ENCODE results near the gene SPATA46. TPM values are rescaled to one million over a fixed set of nuclear protein-coding genes. Genes with fewer than 3 reads are reported as not detected.

SPATA46 gene
- total RNA-seq, 2 experiments from 2014 or later, result not detected

- TF ChIP-seq CTCF (conservative IDR thresholded peaks at IDR 0.05; ENCODE audit: low read length) (no peak), EZH2phosphoT487 (IDR thresholded peaks at IDR 0.05; ENCODE audit: borderline replicate concordance, low read depth, low read length) (no peak)
- BruUV-seq (replicated peaks), result no TSS peak
- Histone ChIP-seq H3K9me2 (ENCODE audit: insufficient read depth, low read length) (no peaks in the 10 kb centered on the region), H3K27ac (ENCODE audit: low read depth, low read length, poor library complexity, severe bottlenecking) (no peak overlapping the region), H3K4me2 (ENCODE audit: low read length) (no peak overlapping the region), H4K20me1 (ENCODE audit: insufficient read depth, low read length) (no peaks in the 10 kb centered on the region), H3K4me1 (ENCODE audit: insufficient read depth, low read length, poor library complexity, severe bottlenecking) (no peaks in the 10 kb centered on the region), H3K79me2 (ENCODE audit: insufficient read depth, low read depth, low read length) (no peaks in the 10 kb centered on the region), H3K36me3 (ENCODE audit: insufficient read depth, low read length) (no peaks in the 10 kb centered on the region), H2AFZ (ENCODE audit: low read length) (no peak overlapping the region), H3K9me3 (ENCODE audit: low read length) (no peaks in the 10 kb centered on the region), H3K4me3 (ENCODE audit: low read depth, low read length, poor library complexity, severe bottlenecking) (no peak overlapping the region)
- ChIA-PET POLR2A (interaction anchor here (0.9 kb wide), 1 partner anchor 21 kb away, joined by 4 read pairs; no protein-coding TSS in a partner anchor), CTCF (ENCODE audit: unreplicated experiment) (no interaction called here)
- no peak for DNase-seq (ENCODE audit: low spot score)
- intact Hi-C loops (cut with micrococcal nuclease; ENCODE audit: unreplicated experiment), result no loop called here
Observed at GRCh38 chr1:162367772-162368171, 8.9 kb downstream of the SPATA46 start.

- POLR2A ChIA-PET, result no interaction called here
- intact Hi-C loops (cut with micrococcal nuclease; ENCODE audit: unreplicated experiment), result no loop called here
Observed at GRCh38 chr1:162367073-162367472, 9.6 kb downstream of the SPATA46 start.

GRCh38 chr1:162366671-162367070 lies 10.0 kb downstream of the SPATA46 start:
- H3K9me2 ChIP-seq (ENCODE audit: insufficient read depth, low read length), result no peaks in the 10 kb centered on the region
- no peak overlapping the region for H3K4me2 ChIP-seq (ENCODE audit: low read length)
- CTCF ChIA-PET (ENCODE audit: unreplicated experiment), result no interaction called here
- no peak overlapping the region for H2AFZ ChIP-seq (ENCODE audit: low read length)
- no TSS peak for BruUV-seq (replicated peaks)
- no peaks in the 10 kb centered on the region for H4K20me1 ChIP-seq (ENCODE audit: insufficient read depth, low read length)
- POLR2A ChIA-PET, result no interaction called here
- H3K36me3 ChIP-seq (ENCODE audit: insufficient read depth, low read length), result no peaks in the 10 kb centered on the region
- H3K9me3 ChIP-seq (ENCODE audit: low read length), result no peaks in the 10 kb centered on the region
- no peak overlapping the region for H3K27ac ChIP-seq (ENCODE audit: low read depth, low read length, poor library complexity, severe bottlenecking)
- no peak for DNase-seq (ENCODE audit: low spot score)
- intact Hi-C loops (cut with micrococcal nuclease; ENCODE audit: unreplicated experiment), result no loop called here
- H3K79me2 ChIP-seq (ENCODE audit: insufficient read depth, low read depth, low read length), result no peaks in the 10 kb centered on the region
- TF ChIP-seq CTCF (conservative IDR thresholded peaks at IDR 0.05; ENCODE audit: low read length) (no peak), EZH2phosphoT487 (IDR thresholded peaks at IDR 0.05; ENCODE audit: borderline replicate concordance, low read depth, low read length) (no peak)
- H3K4me3 ChIP-seq (ENCODE audit: low read depth, low read length, poor library complexity, severe bottlenecking), result no peak overlapping the region
- H3K4me1 ChIP-seq (ENCODE audit: insufficient read depth, low read length, poor library complexity, severe bottlenecking), result no peaks in the 10 kb centered on the region

More at GRCh38 chr1:162367073-162367472, 9.6 kb downstream of the SPATA46 start:
- H2AFZ ChIP-seq (ENCODE audit: low read length), result no peak overlapping the region
- H3K36me3 ChIP-seq (ENCODE audit: insufficient read depth, low read length), result no peaks in the 10 kb centered on the region
- H3K4me2 ChIP-seq (ENCODE audit: low read length), result no peak overlapping the region
- CTCF ChIA-PET (ENCODE audit: unreplicated experiment), result no interaction called here
- no peak for TF ChIP-seq EZH2phosphoT487 (IDR thresholded peaks at IDR 0.05; ENCODE audit: borderline replicate concordance, low read depth, low read length)
- TF ChIP-seq CTCF (conservative IDR thresholded peaks at IDR 0.05; ENCODE audit: low read length), result no peak
- no peaks in the 10 kb centered on the region for H4K20me1 ChIP-seq (ENCODE audit: insufficient read depth, low read length)
- no peaks in the 10 kb centered on the region for H3K9me3 ChIP-seq (ENCODE audit: low read length)
- H3K4me1 ChIP-seq (ENCODE audit: insufficient read depth, low read length, poor library complexity, severe bottlenecking), result no peaks in the 10 kb centered on the region
- BruUV-seq (replicated peaks), result no TSS peak
- H3K79me2 ChIP-seq (ENCODE audit: insufficient read depth, low read depth, low read length), result no peaks in the 10 kb centered on the region
- DNase-seq (ENCODE audit: low spot score), result no peak
- no peaks in the 10 kb centered on the region for H3K9me2 ChIP-seq (ENCODE audit: insufficient read depth, low read length)
- H3K4me3 ChIP-seq (ENCODE audit: low read depth, low read length, poor library complexity, severe bottlenecking), result no peak overlapping the region
- no peak overlapping the region for H3K27ac ChIP-seq (ENCODE audit: low read depth, low read length, poor library complexity, severe bottlenecking)
